ENCODE data around the gene RBM3. TPM values are rescaled to one million over a fixed set of nuclear protein-coding genes. Genes with fewer than 3 reads are reported as not detected.
"Not testable (repeated sequence)": the region's sequence is repeated elsewhere in the genome, so short reads cannot be mapped to it uniquely, and the experiment has no call there.

Gene RBM3
- total RNA-seq, 1 donor: 463 TPM

- peak within 1 kb of the TSS; percentile 77 for H3K4me3 ChIP-seq (ENCODE audit: low read depth, low read length)
- TF ChIP-seq, protein P1, sequence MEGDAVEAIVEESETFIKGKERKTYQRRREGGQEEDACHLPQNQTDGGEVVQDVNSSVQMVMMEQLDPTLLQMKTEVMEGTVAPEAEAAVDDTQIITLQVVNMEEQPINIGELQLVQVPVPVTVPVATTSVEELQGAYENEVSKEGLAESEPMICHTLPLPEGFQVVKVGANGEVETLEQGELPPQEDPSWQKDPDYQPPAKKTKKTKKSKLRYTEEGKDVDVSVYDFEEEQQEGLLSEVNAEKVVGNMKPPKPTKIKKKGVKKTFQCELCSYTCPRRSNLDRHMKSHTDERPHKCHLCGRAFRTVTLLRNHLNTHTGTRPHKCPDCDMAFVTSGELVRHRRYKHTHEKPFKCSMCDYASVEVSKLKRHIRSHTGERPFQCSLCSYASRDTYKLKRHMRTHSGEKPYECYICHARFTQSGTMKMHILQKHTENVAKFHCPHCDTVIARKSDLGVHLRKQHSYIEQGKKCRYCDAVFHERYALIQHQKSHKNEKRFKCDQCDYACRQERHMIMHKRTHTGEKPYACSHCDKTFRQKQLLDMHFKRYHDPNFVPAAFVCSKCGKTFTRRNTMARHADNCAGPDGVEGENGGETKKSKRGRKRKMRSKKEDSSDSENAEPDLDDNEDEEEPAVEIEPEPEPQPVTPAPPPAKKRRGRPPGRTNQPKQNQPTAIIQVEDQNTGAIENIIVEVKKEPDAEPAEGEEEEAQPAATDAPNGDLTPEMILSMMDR (IDR thresholded peaks at IDR 0.05; ENCODE audit: insufficient read depth, low read length): peak; percentile 33
- peak; percentile 97 for DNase-seq (ENCODE audit: low read depth)
Measured at GRCh38 chrX:48539345-48540027, 34.8 kb upstream of the RBM3 start, which contains the start of gene TBC1D25. TSS of gene TBC1D25 (plus strand) at chrX:48539714. CDS start at chrX:48539798, 84 bp downstream.

DNA sequence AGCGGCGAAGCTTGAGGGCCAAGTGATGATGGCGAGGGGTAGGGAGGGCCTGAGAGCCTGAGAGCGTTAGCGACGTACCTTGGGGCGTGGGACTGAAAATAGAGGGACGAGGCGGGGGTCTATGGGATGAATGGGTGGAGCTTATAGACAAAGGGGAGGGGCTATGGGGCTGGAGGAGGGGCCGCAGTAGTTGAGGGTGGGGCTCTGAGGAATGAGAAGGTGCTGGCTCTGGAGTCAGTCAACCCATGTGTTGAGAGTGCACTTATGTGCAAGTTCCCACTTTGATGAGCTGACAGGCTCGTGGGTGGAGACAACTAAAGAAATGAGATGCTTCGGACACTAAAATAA, 34.3 kb upstream of the RBM3 start:
- TF ChIP-seq, protein P1 (IDR thresholded peaks at IDR 0.05; ENCODE audit: insufficient read depth, low read length): no peak
- peak; percentile 43 for DNase-seq (ENCODE audit: low read depth)
- H3K4me3 ChIP-seq (ENCODE audit: low read depth, low read length): peak overlapping the region; percentile 77

DNA sequence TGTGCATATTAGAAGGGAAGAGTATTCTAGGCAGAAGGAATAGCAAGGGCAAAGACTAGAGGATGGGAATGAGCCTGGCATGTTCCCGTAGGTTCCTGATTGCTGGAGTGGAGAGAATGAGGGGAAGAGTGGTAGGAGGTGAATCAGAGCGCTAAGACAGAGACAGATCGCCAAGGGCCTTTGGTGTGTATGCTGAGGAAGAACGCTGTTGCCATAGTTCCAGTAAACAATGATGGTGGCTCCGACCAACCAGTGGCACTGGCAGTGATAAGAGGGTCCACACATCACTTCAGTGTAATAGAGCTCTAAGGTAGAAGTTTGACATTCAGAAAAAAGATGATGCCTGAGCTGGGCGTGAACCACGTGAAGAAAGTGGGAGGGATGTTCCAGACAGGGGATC, 33.8 kb upstream of the RBM3 start:
- peak overlapping the region; percentile 77 for H3K4me3 ChIP-seq (ENCODE audit: low read depth, low read length)
- TF ChIP-seq, protein P1 (IDR thresholded peaks at IDR 0.05; ENCODE audit: insufficient read depth, low read length): no peak
- no peak for DNase-seq (ENCODE audit: low read depth)

- H3K4me3 ChIP-seq (ENCODE audit: low read depth, low read length): no peak overlapping the region
- no peak for DNase-seq (ENCODE audit: low read depth)
- TF ChIP-seq, protein P1 (IDR thresholded peaks at IDR 0.05; ENCODE audit: insufficient read depth, low read length): no peak
Measured at GRCh38 chrX:48541140-48541814, 33.0 kb upstream of the RBM3 start.

GRCh38 chrX:48548871-48549270, 25.4 kb upstream of the RBM3 start:
- DNase-seq (ENCODE audit: low read depth): no peak
- TF ChIP-seq, protein P1 (IDR thresholded peaks at IDR 0.05; ENCODE audit: insufficient read depth, low read length): no peak

DNA sequence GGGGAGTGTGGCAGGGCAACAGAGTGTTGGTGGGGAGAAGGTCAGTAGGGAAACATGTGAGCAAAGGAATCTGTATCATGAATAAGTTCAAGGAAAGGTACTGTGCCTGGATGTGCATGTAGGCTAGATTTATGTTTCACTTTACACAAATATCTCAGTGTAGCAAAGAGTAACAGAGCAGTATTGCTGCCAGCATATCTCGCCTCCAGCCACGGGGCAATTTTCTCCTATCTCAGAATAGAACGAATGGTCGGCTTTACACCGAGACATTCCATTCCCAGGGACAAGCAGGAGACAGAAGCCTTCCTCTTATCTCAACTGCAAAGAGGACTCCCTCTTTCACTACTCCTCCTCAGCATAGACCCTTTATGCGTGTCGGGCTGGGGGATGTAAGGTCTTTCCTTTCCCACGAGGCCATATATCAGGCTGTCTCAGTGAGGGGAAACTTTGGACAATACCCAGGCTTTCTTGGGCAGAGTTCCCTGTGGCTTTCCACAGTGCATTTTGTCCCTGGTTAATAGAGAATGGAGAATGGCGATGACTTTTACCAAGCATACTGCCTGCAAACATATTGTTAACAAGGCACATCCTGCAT, 18.5 kb upstream of the RBM3 start:
- H3K4me3 ChIP-seq (ENCODE audit: low read depth, low read length); DNase-seq (ENCODE audit: low read depth): not testable (repeated sequence)

More at GRCh38 chrX:48548871-48549270, 25.4 kb upstream of the RBM3 start:
- H3K4me3 ChIP-seq (ENCODE audit: low read depth, low read length): no peak overlapping the region

GRCh38 chrX:48558271-48558670, 16.0 kb upstream of the RBM3 start:
- no peak overlapping the region for H3K4me3 ChIP-seq (ENCODE audit: low read depth, low read length)
- DNase-seq (ENCODE audit: low read depth): peak; percentile 89
- TF ChIP-seq, protein P1 (IDR thresholded peaks at IDR 0.05; ENCODE audit: insufficient read depth, low read length): no peak
